ENCODE data around the gene CCNT2. TPM values are rescaled to one million over a fixed set of nuclear protein-coding genes. Genes with fewer than 3 reads are reported as not detected.

The CCNT2 gene
- 10 to 100 TPM; 29.3 to 36.6 TPM for total RNA-seq

GRCh38 chr2:134918526-134919340 lies at the start of gene CCNT2:
TSS of gene CCNT2 (plus strand) at chr2:134918822. CDS start at chr2:134918855, 33 bp downstream.
- DNase-seq (peak; percentile 100), ATAC-seq (peak; percentile 89)
- H3K27ac Mint-ChIP-seq, result peak within 1 kb of the TSS; percentile 98
- no peaks in the 10 kb centered on the region for H3K27me3 Mint-ChIP-seq
- no peaks in the 10 kb centered on the region for H3K9me3 Mint-ChIP-seq (ENCODE audit: low read depth)
- peaks cover 16% of the 10 kb centered on the region for H3K36me3 Mint-ChIP-seq (ENCODE audit: low read depth)
- peak within 1 kb of the TSS; percentile 92 for H3K4me3 Mint-ChIP-seq
- ChIA-PET CTCF (interaction anchor here (0.7 to 1.6 kb wide), 2 partner anchors 823 to 1078 kb away, joined by 3 to 4 read pairs; partner anchors contain the start of gene UBXN4), POLR2A (interaction anchor here (0.7 to 1.6 kb wide), 4 partner anchors 12 to 612 kb away, joined by 3 to 9 read pairs (median 4); partner anchors contain the start of genes R3HDM1, RAB3GAP1 and ZRANB3)
- peaks cover 27% of the 10 kb centered on the region for H3K4me1 Mint-ChIP-seq
- intact Hi-C loops (cut with DNase I, micrococcal nuclease), result loop anchor here (1.0 to 10.0 kb wide), 10 partner anchors 134 to 1464 kb away; partner anchors contain the start of genes RAB3GAP1 (in 2 of the 2), MCM6 (in 1 of the 2), MGAT5 (in 1 of the 2) and UBXN4 (in 1 of the 2)

DNA sequence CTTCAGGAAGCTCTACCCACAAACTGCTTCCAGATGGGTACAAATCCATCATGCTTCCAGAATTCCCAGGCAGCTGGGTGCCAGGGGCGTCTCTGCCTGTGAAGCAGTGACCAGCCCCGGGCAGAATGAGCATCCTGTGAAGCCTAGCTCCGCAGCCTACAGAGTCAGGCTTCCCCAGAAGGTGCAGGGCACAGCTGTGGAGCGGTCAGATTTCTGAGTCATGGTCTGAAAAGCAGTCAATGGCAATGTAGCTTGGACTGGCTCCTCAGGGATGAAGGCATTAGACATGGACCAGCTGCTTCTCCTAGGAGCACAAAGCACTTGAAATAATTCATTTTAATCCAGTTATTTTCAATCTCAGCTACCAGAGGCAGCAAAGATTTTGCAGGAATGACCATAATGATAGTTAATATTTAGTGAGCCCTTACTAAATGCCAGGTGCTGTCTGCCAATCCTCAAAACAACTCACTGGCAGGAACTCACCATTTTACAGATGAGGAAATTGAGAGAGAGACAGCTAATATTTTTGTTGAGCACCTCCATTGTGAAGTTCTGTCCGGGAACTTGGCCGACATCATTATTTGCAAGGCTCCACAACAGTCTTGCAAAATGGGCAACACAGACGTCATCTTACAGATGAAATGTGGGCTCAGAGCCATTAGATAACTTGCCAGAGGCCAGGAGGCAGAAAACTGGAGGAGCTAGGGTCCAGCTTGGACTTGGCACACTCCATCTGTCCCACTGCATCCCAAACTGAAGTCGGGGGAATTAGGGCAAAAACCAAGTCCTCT lies 48.5 kb upstream of the CCNT2 start:
- POLR2A ChIA-PET, result no interaction called here
- no peak for ATAC-seq
- Mint-ChIP-seq H3K36me3 (ENCODE audit: low read depth) (no peaks in the 10 kb centered on the region), H3K4me3 (no peak overlapping the region), H3K27ac (no peak overlapping the region), H3K27me3 (no peaks in the 10 kb centered on the region), H3K4me1 (no peaks in the 10 kb centered on the region), H3K9me3 (ENCODE audit: low read depth) (no peaks in the 10 kb centered on the region)
- intact Hi-C loops (cut with DNase I, micrococcal nuclease), result no loop called here
- DNase-seq, result no peak
- CTCF ChIA-PET, result interaction anchor here (0.8 kb wide), 1 partner anchor 28 kb away, joined by 3 read pairs; no protein-coding TSS in a partner anchor

DNA sequence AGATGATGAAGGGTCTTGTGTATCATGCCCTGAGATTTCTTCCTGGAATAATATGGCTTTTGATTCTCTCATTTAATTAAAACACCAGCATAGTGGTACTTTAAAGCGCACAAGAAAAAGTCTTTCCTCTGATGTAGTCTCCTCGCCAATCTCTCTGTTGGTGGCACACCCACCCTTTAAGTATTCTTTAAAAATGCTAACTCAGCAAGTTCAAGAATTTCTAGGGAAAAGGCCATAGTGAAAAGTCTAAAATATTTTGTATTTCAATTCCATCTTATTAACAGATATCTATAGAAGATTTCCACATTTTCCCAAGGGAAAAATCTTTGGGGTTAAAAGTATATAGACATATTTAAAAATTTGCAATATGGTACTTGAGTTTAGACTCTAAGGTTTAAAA lies 45.5 kb upstream of the CCNT2 start:
- no peak for DNase-seq
- no peaks in the 10 kb centered on the region for H3K27me3 Mint-ChIP-seq
- POLR2A ChIA-PET, result no interaction called here
- CTCF ChIA-PET, result no interaction called here
- intact Hi-C loops (cut with DNase I, micrococcal nuclease), result no loop called here
- peaks cover 8% of the 10 kb centered on the region for H3K9me3 Mint-ChIP-seq (ENCODE audit: low read depth)
- H3K4me1 Mint-ChIP-seq, result no peaks in the 10 kb centered on the region
- no peak for ATAC-seq
- no peak overlapping the region for H3K27ac Mint-ChIP-seq
- no peak overlapping the region for H3K4me3 Mint-ChIP-seq
- H3K36me3 Mint-ChIP-seq (ENCODE audit: low read depth), result peaks cover 4% of the 10 kb centered on the region

DNA sequence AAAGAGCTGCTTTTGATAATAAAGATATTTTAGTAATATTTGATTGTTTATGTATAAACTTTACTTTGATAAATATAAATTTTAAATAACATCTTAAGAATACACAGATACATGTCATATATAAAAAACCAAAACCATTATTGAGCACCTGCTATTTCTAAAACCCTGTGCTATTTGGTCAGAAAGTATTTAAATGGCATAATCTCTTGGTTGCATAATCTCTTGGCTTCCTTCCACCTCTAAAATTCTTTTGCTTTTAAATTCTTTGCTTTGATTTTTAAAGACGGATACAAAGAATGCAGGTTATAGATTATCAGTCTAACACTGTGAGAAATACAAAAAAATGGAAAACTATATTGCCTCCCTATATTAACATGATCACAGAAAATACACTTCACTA lies 43.3 kb upstream of the CCNT2 start:
- no peak overlapping the region for H3K27ac Mint-ChIP-seq

DNA sequence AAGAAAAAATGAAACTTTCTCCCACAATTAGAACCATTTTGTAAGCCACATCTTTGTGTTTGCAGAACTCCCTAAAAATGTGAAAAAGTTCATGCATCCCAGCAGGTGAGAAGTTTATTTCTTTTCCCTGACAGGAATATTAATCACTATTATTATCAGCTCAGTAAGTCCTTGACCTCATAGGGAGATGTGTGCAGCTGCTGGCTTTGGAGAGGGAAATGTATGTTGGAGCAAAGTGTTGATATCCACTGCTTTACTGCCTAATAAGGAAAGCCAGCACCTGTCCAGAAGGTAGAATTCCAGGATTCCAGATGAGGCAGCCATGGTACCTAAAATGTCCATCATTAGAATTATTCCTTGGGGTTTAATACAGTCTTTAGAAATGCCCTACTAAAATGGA lies 35.8 kb upstream of the CCNT2 start:
- ATAC-seq (no peak), DNase-seq (no peak)
- Mint-ChIP-seq H3K4me3 (no peak overlapping the region), H3K27me3 (no peaks in the 10 kb centered on the region), H3K27ac (no peak overlapping the region), H3K9me3 (ENCODE audit: low read depth) (peaks cover 11% of the 10 kb centered on the region), H3K4me1 (no peaks in the 10 kb centered on the region), H3K36me3 (ENCODE audit: low read depth) (no peaks in the 10 kb centered on the region)
- intact Hi-C loops (cut with DNase I, micrococcal nuclease), result no loop called here
- ChIA-PET POLR2A (no interaction called here), CTCF (no interaction called here)

More for the DNA sequence above, 43.3 kb upstream of the CCNT2 start:
- ChIA-PET POLR2A (no interaction called here), CTCF (interaction anchor here (0.7 kb wide), 1 partner anchor 471 kb away, joined by 3 read pairs; no protein-coding TSS in a partner anchor)
- ATAC-seq, result no peak
- intact Hi-C loops (cut with DNase I, micrococcal nuclease), result no loop called here
- DNase-seq, result no peak
- H3K27me3 Mint-ChIP-seq, result no peaks in the 10 kb centered on the region
- no peak overlapping the region for H3K4me3 Mint-ChIP-seq
- peaks cover 4% of the 10 kb centered on the region for H3K36me3 Mint-ChIP-seq (ENCODE audit: low read depth)
- H3K9me3 Mint-ChIP-seq (ENCODE audit: low read depth), result peaks cover 17% of the 10 kb centered on the region
- H3K4me1 Mint-ChIP-seq, result no peaks in the 10 kb centered on the region

- Mint-ChIP-seq H3K27me3 (no peaks in the 10 kb centered on the region), H3K9me3 (ENCODE audit: low read depth) (peaks cover 7% of the 10 kb centered on the region), H3K27ac (no peak overlapping the region), H3K36me3 (ENCODE audit: low read depth) (no peaks in the 10 kb centered on the region), H3K4me1 (no peaks in the 10 kb centered on the region), H3K4me3 (no peak overlapping the region)
- DNase-seq, result no peak
- no peak for ATAC-seq
- POLR2A ChIA-PET, result no interaction called here
- intact Hi-C loops (cut with DNase I, micrococcal nuclease), result no loop called here
- CTCF ChIA-PET, result interaction anchor here (0.9 kb wide), 1 partner anchor 433 kb away, joined by 4 read pairs; no protein-coding TSS in a partner anchor
Measured at GRCh38 chr2:134883552-134884293, 34.9 kb upstream of the CCNT2 start.

DNA sequence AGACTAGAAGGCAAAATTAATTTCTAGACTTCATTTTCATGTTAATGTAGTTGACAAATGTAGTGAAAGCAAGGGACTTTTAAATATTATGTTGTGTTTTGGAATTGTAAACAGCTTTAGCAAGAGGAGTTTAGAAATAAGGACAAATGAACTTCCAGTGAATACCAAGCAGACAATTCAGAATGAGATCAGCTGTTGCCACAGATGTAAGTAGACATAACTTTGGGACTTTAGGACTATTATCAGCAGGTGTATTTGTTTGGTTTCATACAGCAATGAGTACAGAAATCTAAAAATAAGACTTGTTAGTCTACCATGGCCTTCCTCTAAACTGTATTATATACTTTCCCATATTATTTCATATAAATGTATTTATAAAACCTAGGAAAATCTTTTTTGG lies 34.2 kb upstream of the CCNT2 start:
- intact Hi-C loops (cut with DNase I, micrococcal nuclease), result no loop called here
- H3K27me3 Mint-ChIP-seq, result no peaks in the 10 kb centered on the region
- no peak overlapping the region for H3K27ac Mint-ChIP-seq
- H3K4me1 Mint-ChIP-seq, result no peaks in the 10 kb centered on the region
- H3K4me3 Mint-ChIP-seq, result no peak overlapping the region
- ATAC-seq (no peak), DNase-seq (no peak)
- peaks cover 2% of the 10 kb centered on the region for H3K9me3 Mint-ChIP-seq (ENCODE audit: low read depth)
- CTCF ChIA-PET, result interaction anchor here (0.6 to 0.9 kb wide), 2 partner anchors 433 to 1040 kb away, joined by 3 to 4 read pairs; no protein-coding TSS in a partner anchor
- POLR2A ChIA-PET, result no interaction called here
- H3K36me3 Mint-ChIP-seq (ENCODE audit: low read depth), result no peaks in the 10 kb centered on the region

GRCh38 chr2:134892282-134893035 lies 26.2 kb upstream of the CCNT2 start:
- Mint-ChIP-seq H3K4me1 (no peaks in the 10 kb centered on the region), H3K4me3 (no peak overlapping the region), H3K9me3 (ENCODE audit: low read depth) (no peaks in the 10 kb centered on the region), H3K36me3 (ENCODE audit: low read depth) (no peaks in the 10 kb centered on the region), H3K27me3 (no peaks in the 10 kb centered on the region), H3K27ac (no peak overlapping the region)
- no peak for ATAC-seq
- ChIA-PET CTCF (interaction anchor here (1.1 kb wide), 1 partner anchor 191 kb away, joined by 3 read pairs; no protein-coding TSS in a partner anchor), POLR2A (interaction anchor here (0.5 to 0.6 kb wide), 2 partner anchors 36 to 1462 kb away, joined by 3 to 11 read pairs; no protein-coding TSS in a partner anchor)
- no peak for DNase-seq
- intact Hi-C loops (cut with DNase I, micrococcal nuclease), result loop anchor here in 1 of 2 experiments (10.0 kb wide), 1 partner anchor 778 kb away; no protein-coding TSS in a partner anchor

- DNase-seq (no peak), ATAC-seq (no peak)
- ChIA-PET CTCF (interaction anchor here (0.7 to 0.9 kb wide), 6 partner anchors 21 to 641 kb away, joined by 3 to 4 read pairs (median 3); no protein-coding TSS in a partner anchor), POLR2A (interaction anchor here (0.6 kb wide), 1 partner anchor 770 kb away, joined by 4 read pairs; no protein-coding TSS in a partner anchor)
- Mint-ChIP-seq H3K4me1 (no peaks in the 10 kb centered on the region), H3K36me3 (ENCODE audit: low read depth) (no peaks in the 10 kb centered on the region), H3K27ac (no peak overlapping the region), H3K4me3 (no peak overlapping the region), H3K27me3 (no peaks in the 10 kb centered on the region), H3K9me3 (ENCODE audit: low read depth) (no peaks in the 10 kb centered on the region)
- intact Hi-C loops (cut with DNase I, micrococcal nuclease), result loop anchor here (1.0 to 10.0 kb wide), 7 partner anchors 116 to 1011 kb away; no protein-coding TSS in a partner anchor
Measured at GRCh38 chr2:134897932-134898331, 20.7 kb upstream of the CCNT2 start.

DNA sequence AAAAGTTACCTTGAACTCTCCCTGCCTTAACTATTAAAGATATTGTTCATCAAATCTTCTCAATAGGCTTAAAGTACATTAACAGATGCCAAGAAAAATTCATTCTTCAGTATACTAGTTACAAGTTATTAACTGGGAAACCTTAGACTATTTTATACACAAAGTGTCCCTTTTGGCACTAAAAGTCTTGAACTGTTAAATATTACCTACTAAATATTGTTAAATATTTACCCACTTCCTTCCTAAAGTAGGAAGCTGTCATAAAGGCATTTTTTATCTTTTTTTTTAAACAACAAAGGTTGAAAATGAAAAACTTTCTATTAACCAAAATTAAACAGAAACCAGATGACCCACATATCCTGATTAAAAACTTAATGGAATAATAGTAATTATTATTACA lies 19.4 kb upstream of the CCNT2 start:
- POLR2A ChIA-PET, result no interaction called here
- CTCF ChIA-PET, result no interaction called here
- intact Hi-C loops (cut with DNase I, micrococcal nuclease), result loop anchor here (2.0 to 10.0 kb wide), 5 partner anchors 117 to 1012 kb away; no protein-coding TSS in a partner anchor
- ATAC-seq (no peak), DNase-seq (no peak)
- Mint-ChIP-seq H3K4me3 (no peak overlapping the region), H3K27me3 (peaks cover 2% of the 10 kb centered on the region), H3K4me1 (no peaks in the 10 kb centered on the region), H3K9me3 (ENCODE audit: low read depth) (no peaks in the 10 kb centered on the region), H3K36me3 (ENCODE audit: low read depth) (no peaks in the 10 kb centered on the region), H3K27ac (no peak overlapping the region)
